Measurements from ENCODE around the gene HEXIM1. TPM values are rescaled to one million over a fixed set of nuclear protein-coding genes. Genes with fewer than 3 reads are reported as not detected.
A peak's percentile ranks its signal among the peaks of the same experiment; 100 is the strongest.

The HEXIM1 gene
- total and polyA plus RNA-seq, 7 experiments from 2014 or later: 5.1 to 41.3 (median 30.5) TPM

DNA sequence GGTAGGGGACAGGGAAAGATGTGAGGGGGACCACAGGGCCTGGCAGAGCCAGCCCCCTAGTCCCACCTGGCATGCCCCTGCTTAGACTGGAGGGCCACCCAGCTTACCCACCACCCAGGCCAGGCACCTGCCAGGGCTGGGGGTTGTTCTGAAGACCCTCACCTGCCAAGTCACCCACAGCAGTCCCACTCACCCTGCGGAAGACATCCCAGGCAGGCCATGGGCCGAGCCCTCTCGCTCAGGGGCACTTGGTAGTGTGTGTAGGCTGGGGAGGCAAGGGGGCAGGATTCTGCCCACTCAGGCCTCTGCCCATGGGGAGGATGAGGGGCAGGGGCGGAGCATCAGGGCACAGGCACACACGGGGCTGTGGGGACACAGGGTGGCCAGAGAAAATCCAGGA is 19.9 kb upstream of the HEXIM1 start:
- H3K27me3 ChIP-seq (ENCODE audit: control insufficient read depth in 2 of 2, insufficient read depth in 2 of 2, low read length in 2 of 2): no peaks in the 10 kb centered on the region
- intact Hi-C loops (cut with micrococcal nuclease): no loop called here
- H3K9me3 ChIP-seq (ENCODE audit: control insufficient read depth in 2 of 3, low read length in 3 of 3): no peaks in the 10 kb centered on the region
- no peak overlapping the region for H3K27ac Mint-ChIP-seq
- H3K4me3 ChIP-seq (ENCODE audit: low read length): no peak overlapping the region
- no peaks in the 10 kb centered on the region for H3K4me1 ChIP-seq (ENCODE audit: control insufficient read depth in 2 of 2, insufficient read depth in 2 of 2, low read length in 2 of 2)
- ATAC-seq (no peak), DNase-seq (no peak)
- H3K27me3 Mint-ChIP-seq: peaks cover 0 to 10% (median 0%) of the 10 kb centered on the region in 5 donors
- ChIA-PET CTCF (no interaction called here), POLR2A (interaction anchor here (13.3 kb wide), 1 partner anchor 20 kb away, joined by 232 read pairs; the partner anchor contains the start of gene HEXIM1)
- H3K36me3 ChIP-seq (ENCODE audit: control insufficient read depth in 2 of 3, insufficient read depth in 3 of 3, low read length in 3 of 3): peaks cover 0 to 7% (median 0%) of the 10 kb centered on the region in 3 experiments
- no peaks in the 10 kb centered on the region for H3K9me3 Mint-ChIP-seq
- H3K36me3 Mint-ChIP-seq: no peaks in the 10 kb centered on the region
- no peak overlapping the region for H3K27ac ChIP-seq (ENCODE audit: low read depth, low read length)
- peaks cover 0 to 4% (median 0%) of the 10 kb centered on the region in 7 donors for H3K4me1 Mint-ChIP-seq
- no peak overlapping the region for H3K4me3 Mint-ChIP-seq

DNA sequence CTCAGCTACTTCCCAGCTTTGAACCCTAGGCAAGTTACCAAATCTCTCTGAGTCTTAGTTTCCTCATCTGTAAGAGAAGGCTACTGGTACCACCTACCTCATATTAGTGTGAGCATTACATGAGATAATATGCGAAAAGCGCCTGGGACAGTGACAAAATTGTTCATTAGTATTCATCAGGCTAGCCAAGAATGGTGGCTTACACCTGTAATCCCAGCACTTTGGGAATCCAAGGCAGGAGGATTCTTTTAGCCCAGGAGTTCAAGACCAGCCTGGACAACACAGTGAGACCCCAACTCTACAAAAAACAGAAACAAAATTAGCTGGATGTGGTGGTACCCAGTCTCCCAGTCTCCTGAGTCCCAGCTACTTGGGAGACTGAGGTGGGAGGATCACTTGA is 19.3 kb upstream of the HEXIM1 start:
- peaks cover 0 to 7% (median 0%) of the 10 kb centered on the region in 3 experiments for H3K36me3 ChIP-seq (ENCODE audit: control insufficient read depth in 2 of 3, insufficient read depth in 3 of 3, low read length in 3 of 3)
- H3K27me3 ChIP-seq (ENCODE audit: control insufficient read depth in 2 of 2, insufficient read depth in 2 of 2, low read length in 2 of 2): no peaks in the 10 kb centered on the region
- Mint-ChIP-seq H3K9me3 (no peaks in the 10 kb centered on the region), H3K27ac (no peak overlapping the region), H3K36me3 (no peaks in the 10 kb centered on the region), H3K4me1 (peaks cover 2 to 6% (median 5%) of the 10 kb centered on the region in 7 donors), H3K27me3 (peaks cover 0 to 10% (median 0%) of the 10 kb centered on the region in 5 donors), H3K4me3 (no peak overlapping the region)
- no peaks in the 10 kb centered on the region for H3K9me3 ChIP-seq (ENCODE audit: control insufficient read depth in 2 of 3, low read length in 3 of 3)
- no peak overlapping the region for H3K27ac ChIP-seq (ENCODE audit: low read depth, low read length)
- DNase-seq: no peak
- POLR2A ChIA-PET: interaction anchor here (13.3 kb wide), 1 partner anchor 20 kb away, joined by 232 read pairs; the partner anchor contains the start of gene HEXIM1
- H3K4me3 ChIP-seq (ENCODE audit: low read length): no peak overlapping the region
- CTCF ChIA-PET: no interaction called here
- intact Hi-C loops (cut with micrococcal nuclease): no loop called here
- ATAC-seq: no peak
- no peaks in the 10 kb centered on the region for H3K4me1 ChIP-seq (ENCODE audit: control insufficient read depth in 2 of 2, insufficient read depth in 2 of 2, low read length in 2 of 2)

DNA sequence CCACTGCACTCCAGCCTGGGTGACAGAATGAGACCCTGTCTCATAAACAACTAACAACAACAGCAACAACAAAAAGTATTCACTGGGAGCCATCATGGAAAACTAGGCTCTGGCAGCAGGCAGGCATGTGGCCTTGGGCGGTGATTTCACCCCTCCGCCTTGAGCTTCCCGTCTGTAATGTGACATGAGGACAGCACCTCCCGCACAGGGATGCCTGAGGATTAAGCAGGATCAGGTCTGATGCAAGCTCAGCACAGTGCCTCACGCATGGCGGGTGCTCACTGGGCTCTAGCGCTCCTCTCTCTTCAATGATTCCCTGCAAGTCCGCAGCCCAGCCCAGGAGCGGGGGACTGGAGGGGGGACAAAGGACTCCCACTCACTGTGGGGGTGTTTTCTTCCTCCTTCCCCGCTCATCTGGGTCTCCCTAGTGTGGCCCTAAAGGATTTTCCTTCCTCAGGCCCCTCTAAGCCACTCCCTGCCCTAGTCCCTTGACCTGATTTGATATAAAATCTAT is 18.8 kb upstream of the HEXIM1 start:
- no peaks in the 10 kb centered on the region for H3K27me3 ChIP-seq (ENCODE audit: control insufficient read depth in 2 of 2, insufficient read depth in 2 of 2, low read length in 2 of 2)
- ATAC-seq (no peak), DNase-seq (no peak)
- H3K27ac ChIP-seq (ENCODE audit: low read depth, low read length): no peak overlapping the region
- H3K36me3 ChIP-seq (ENCODE audit: control insufficient read depth in 2 of 3, insufficient read depth in 3 of 3, low read length in 3 of 3): peaks cover 0 to 7% (median 0%) of the 10 kb centered on the region in 3 experiments
- Mint-ChIP-seq H3K27ac (no peak overlapping the region), H3K27me3 (peaks cover 0 to 10% (median 0%) of the 10 kb centered on the region in 5 donors), H3K4me1 (peaks cover 2 to 6% (median 5%) of the 10 kb centered on the region in 7 donors), H3K4me3 (no peak overlapping the region), H3K9me3 (no peaks in the 10 kb centered on the region), H3K36me3 (no peaks in the 10 kb centered on the region)
- H3K4me1 ChIP-seq (ENCODE audit: control insufficient read depth in 2 of 2, insufficient read depth in 2 of 2, low read length in 2 of 2): no peaks in the 10 kb centered on the region
- H3K9me3 ChIP-seq (ENCODE audit: control insufficient read depth in 2 of 3, low read length in 3 of 3): no peaks in the 10 kb centered on the region
- H3K4me3 ChIP-seq (ENCODE audit: low read length): no peak overlapping the region
- intact Hi-C loops (cut with micrococcal nuclease): no loop called here
- POLR2A ChIA-PET: interaction anchor here (13.3 kb wide), 1 partner anchor 19 kb away, joined by 232 read pairs; the partner anchor contains the start of gene HEXIM1
- CTCF ChIA-PET: interaction anchor here (2.3 kb wide), 1 partner anchor 69 kb away, joined by 7 read pairs; no protein-coding TSS in a partner anchor

DNA sequence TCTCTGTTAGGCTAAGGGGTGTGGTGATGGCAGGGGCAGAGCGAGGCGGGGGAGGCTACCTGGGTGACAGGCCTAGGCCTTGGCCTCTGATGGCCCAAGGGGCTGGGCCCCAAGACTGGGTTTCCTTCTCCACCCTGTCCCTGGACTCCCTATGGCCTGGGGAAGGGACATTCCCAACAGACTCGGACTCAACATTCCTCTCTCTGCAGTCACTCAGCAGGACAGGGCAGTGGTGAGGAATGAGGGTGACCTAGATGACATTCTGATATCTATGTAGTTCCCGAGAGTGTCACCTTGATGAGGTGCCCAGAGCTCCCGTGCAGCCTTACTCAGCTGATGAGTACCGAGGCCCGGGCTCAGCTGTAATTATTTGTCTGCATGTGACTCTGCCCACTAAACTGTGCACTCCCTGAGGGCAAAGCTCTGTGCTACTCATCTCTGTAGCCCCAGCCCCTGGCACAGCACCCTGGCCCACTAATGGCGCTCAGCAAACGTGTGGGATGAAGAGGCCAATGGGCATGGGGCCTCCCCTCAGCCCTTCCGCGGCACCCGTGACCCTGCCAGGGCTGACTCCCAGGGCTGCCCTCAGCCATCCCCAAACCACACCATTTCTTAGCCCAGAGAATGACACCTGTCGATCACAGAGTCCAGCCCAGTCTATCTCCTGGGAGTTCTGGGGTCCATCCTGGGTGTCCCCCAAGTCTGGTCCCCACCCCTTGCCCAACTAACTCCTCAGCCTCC is 18.2 kb upstream of the HEXIM1 start:
- Histone ChIP-seq H3K9me3 (ENCODE audit: control insufficient read depth in 2 of 3, low read length in 3 of 3) (no peaks in the 10 kb centered on the region), H3K27me3 (ENCODE audit: control insufficient read depth in 2 of 2, insufficient read depth in 2 of 2, low read length in 2 of 2) (no peaks in the 10 kb centered on the region), H3K36me3 (ENCODE audit: control insufficient read depth in 2 of 3, insufficient read depth in 3 of 3, low read length in 3 of 3) (peaks cover 0 to 7% (median 0%) of the 10 kb centered on the region in 3 experiments), H3K4me3 (ENCODE audit: low read length) (no peak overlapping the region), H3K27ac (ENCODE audit: low read depth, low read length) (no peak overlapping the region), H3K4me1 (ENCODE audit: control insufficient read depth in 2 of 2, insufficient read depth in 2 of 2, low read length in 2 of 2) (no peaks in the 10 kb centered on the region)
- Mint-ChIP-seq H3K36me3 (no peaks in the 10 kb centered on the region), H3K4me3 (peak overlapping the region in 4 of 10 donors; percentile 29 to 89 (median 52)), H3K27ac (peak overlapping the region in 1 of 9 donors; percentile 37), H3K4me1 (peaks cover 4 to 7% (median 6%) of the 10 kb centered on the region in 7 donors), H3K27me3 (peaks cover 0 to 10% (median 0%) of the 10 kb centered on the region in 5 donors), H3K9me3 (no peaks in the 10 kb centered on the region)
- DNase-seq: no peak
- no peak for ATAC-seq
- POLR2A ChIA-PET: interaction anchor here (13.3 kb wide), 1 partner anchor 18 kb away, joined by 232 read pairs; the partner anchor contains the start of gene HEXIM1
- CTCF ChIA-PET: interaction anchor here (2.3 kb wide), 1 partner anchor 68 kb away, joined by 7 read pairs; no protein-coding TSS in a partner anchor
- intact Hi-C loops (cut with micrococcal nuclease): loop anchor here in 1 of 2 donors (5.0 kb wide), 1 partner anchor 353 kb away; no protein-coding TSS in a partner anchor

DNA sequence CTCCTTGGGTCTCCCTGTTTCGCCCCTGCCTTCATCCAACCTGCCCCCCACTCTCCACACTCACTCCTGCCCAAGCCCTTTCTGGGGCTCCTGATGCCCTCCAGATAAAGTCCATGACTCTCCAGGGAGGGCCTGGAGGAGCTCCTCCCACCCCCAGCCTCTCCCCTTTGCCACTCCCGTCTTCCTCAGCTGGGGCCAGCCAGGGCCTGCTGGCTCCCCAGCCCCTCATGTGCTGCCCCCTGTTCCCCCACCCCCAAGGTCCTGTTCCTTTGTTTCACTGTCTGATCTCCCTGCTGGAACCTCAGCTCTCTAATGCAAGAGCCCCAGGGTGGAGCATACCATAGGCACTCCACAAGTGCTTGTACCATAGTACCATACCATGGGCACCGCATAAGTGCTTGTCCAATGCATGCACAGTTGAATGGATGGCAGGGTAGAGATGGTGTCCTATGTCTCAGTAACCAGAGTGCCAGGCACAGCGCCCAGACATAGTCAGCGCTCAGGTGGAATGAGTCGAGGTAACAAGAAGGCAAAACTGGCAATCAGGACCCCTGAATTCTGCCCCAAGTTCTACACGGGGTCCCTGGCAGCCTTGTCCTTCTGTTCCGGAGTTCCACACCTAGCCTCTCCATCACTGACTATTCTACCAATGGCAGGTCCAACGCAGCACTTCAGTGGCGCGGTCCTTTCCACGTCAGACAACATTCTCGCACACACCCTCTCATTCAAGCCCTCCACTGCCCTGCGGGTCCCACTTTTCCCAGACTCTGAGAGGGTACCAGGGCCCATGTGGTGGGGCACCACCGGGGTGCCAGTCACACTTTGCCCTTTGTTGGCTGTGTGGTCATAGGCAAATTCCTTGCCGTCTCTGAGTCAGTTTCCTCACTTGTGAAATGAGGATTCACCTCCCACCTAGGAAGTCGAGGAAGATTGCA is 17.3 kb upstream of the HEXIM1 start:
- Histone ChIP-seq H3K9me3 (ENCODE audit: control insufficient read depth in 2 of 3, low read length in 3 of 3) (no peaks in the 10 kb centered on the region), H3K4me3 (ENCODE audit: low read length) (no peak overlapping the region), H3K27me3 (ENCODE audit: control insufficient read depth in 2 of 2, insufficient read depth in 2 of 2, low read length in 2 of 2) (no peaks in the 10 kb centered on the region), H3K4me1 (ENCODE audit: control insufficient read depth in 2 of 2, insufficient read depth in 2 of 2, low read length in 2 of 2) (peaks cover 3 to 4% of the 10 kb centered on the region in 2 donors), H3K36me3 (ENCODE audit: control insufficient read depth in 2 of 3, insufficient read depth in 3 of 3, low read length in 3 of 3) (peaks cover 0 to 7% (median 0%) of the 10 kb centered on the region in 3 experiments), H3K27ac (ENCODE audit: low read depth, low read length) (no peak overlapping the region)
- no peaks in the 10 kb centered on the region for H3K9me3 Mint-ChIP-seq
- H3K27me3 Mint-ChIP-seq: peaks cover 0 to 10% (median 0%) of the 10 kb centered on the region in 5 donors
- peak overlapping the region in 6 of 9 donors; percentile 9 to 76 (median 28) for H3K27ac Mint-ChIP-seq
- H3K4me1 Mint-ChIP-seq: peaks cover 6 to 16% (median 14%) of the 10 kb centered on the region in 7 donors
- intact Hi-C loops (cut with micrococcal nuclease): loop anchor here in 1 of 2 donors (5.0 kb wide), 1 partner anchor 354 kb away; no protein-coding TSS in a partner anchor
- ChIA-PET CTCF (interaction anchor here (1.0 to 2.3 kb wide), 2 partner anchors 21 to 67 kb away, joined by 3 to 7 read pairs; no protein-coding TSS in a partner anchor), POLR2A (interaction anchor here (1.1 to 13.3 kb wide), 2 partner anchors 18 to 67 kb away, joined by 5 to 232 read pairs; partner anchors contain the start of gene HEXIM1)
- DNase-seq (no peak), ATAC-seq (no peak)
- H3K36me3 Mint-ChIP-seq: no peaks in the 10 kb centered on the region
- peak overlapping the region; percentile 9 to 89 (median 58) for H3K4me3 Mint-ChIP-seq

Measured in naive thymus-derived CD4-positive, alpha-beta T cell (primary cell).